GM12892 (cell line): ENCODE data around the gene BRINP3.

Experiments used
- POLR2A ChIP-seq: IDR thresholded peaks from 2 replicates; pipeline ENCODE4 v1.6.1; 2011; ENCODE audit warnings: low read depth, low read length, control low read depth
- TAF1 ChIP-seq: IDR thresholded peaks from 2 replicates; pipeline ENCODE4 v1.6.1; 2011; ENCODE audit warnings: low read depth, mild to moderate bottlenecking, control low read depth, low read length, borderline replicate concordance

- TF ChIP-seq TAF1 (no peak), POLR2A (no peak)
Measured at GRCh38 chr1:190095596-190095995, 382.1 kb downstream of the BRINP3 start.
